HUES6 (cell line): ENCODE data around the gene SLC34A3.
"Not testable (repeated sequence)": the region's sequence is repeated elsewhere in the genome, so short reads cannot be mapped to it uniquely, and the experiment has no call there.

ENCODE experiments used
- H3K27ac ChIP-seq: 2 replicates; pipeline ENCODE4 v1.7.0; 2013; ENCODE audit warnings: low read depth, mild to moderate bottlenecking, low read length, inconsistent platforms
- H3K27me3 ChIP-seq: 2 replicates; pipeline ENCODE4 v1.6.1; 2013; ENCODE audit warnings: low read length; ENCODE audit not compliant: control insufficient read depth, insufficient read depth
- H3K36me3 ChIP-seq: 2 replicates; pipeline ENCODE4 v1.6.1; 2013; ENCODE audit warnings: low read length; ENCODE audit not compliant: control insufficient read depth, insufficient read depth
- H3K4me1 ChIP-seq: 2 replicates; pipeline ENCODE4 v1.6.1; 2013; ENCODE audit warnings: low read length; ENCODE audit not compliant: control insufficient read depth, insufficient read depth
- H3K4me3 ChIP-seq: 2 replicates; pipeline ENCODE4 v1.5.1; 2013; ENCODE audit warnings: low read depth, low read length
- H3K9ac ChIP-seq: one replicate; pipeline ENCODE4 v1.6.1; 2013; ENCODE audit warnings: mild to moderate bottlenecking, low read length
- H3K9me3 ChIP-seq: 2 replicates; pipeline ENCODE4 v1.6.1; 2013; ENCODE audit warnings: low read depth, low read length; ENCODE audit not compliant: control insufficient read depth, insufficient read depth

The SLC34A3 gene

GRCh38 chr9:137256856-137257255 lies 26.2 kb downstream of the SLC34A3 start:
- no peaks in the 10 kb centered on the region for H3K27me3 ChIP-seq
- peaks cover 23% of the 10 kb centered on the region for H3K36me3 ChIP-seq
- peak overlapping the region; percentile 100; the same call in 1 of the 2 replicates for H3K4me3 ChIP-seq
- H3K27ac ChIP-seq, result no peak overlapping the region
- no peak overlapping the region for H3K9ac ChIP-seq
- H3K4me1 ChIP-seq, result peaks cover 18% of the 10 kb centered on the region
- H3K9me3 ChIP-seq, result no peaks in the 10 kb centered on the region

GRCh38 chr9:137262173-137262908 lies 31.6 kb downstream of the SLC34A3 start:
- not testable (repeated sequence) for H3K4me1 ChIP-seq, H3K27me3 ChIP-seq, H3K27ac ChIP-seq, H3K9ac ChIP-seq, H3K9me3 ChIP-seq, H3K4me3 ChIP-seq
- H3K36me3 ChIP-seq, result peaks cover 53% of the 10 kb centered on the region

GRCh38 chr9:137262909-137263285 lies 32.2 kb downstream of the SLC34A3 start:
- peaks cover 58% of the 10 kb centered on the region for H3K36me3 ChIP-seq
- H3K9ac ChIP-seq, result no peak overlapping the region
- no peaks in the 10 kb centered on the region for H3K4me1 ChIP-seq
- H3K27ac ChIP-seq, result no peak overlapping the region
- no peak overlapping the region for H3K4me3 ChIP-seq
- no peaks in the 10 kb centered on the region for H3K27me3 ChIP-seq
- no peaks in the 10 kb centered on the region for H3K9me3 ChIP-seq

GRCh38 chr9:137263506-137263905 lies 32.8 kb downstream of the SLC34A3 start:
- H3K9me3 ChIP-seq, result no peaks in the 10 kb centered on the region
- H3K36me3 ChIP-seq, result peaks cover 59% of the 10 kb centered on the region
- H3K27ac ChIP-seq, result no peak overlapping the region
- H3K4me1 ChIP-seq, result no peaks in the 10 kb centered on the region
- H3K9ac ChIP-seq, result no peak overlapping the region
- no peaks in the 10 kb centered on the region for H3K27me3 ChIP-seq
- no peak overlapping the region for H3K4me3 ChIP-seq

- Histone ChIP-seq H3K9me3 (no peaks in the 10 kb centered on the region), H3K9ac (no peak overlapping the region), H3K27me3 (no peaks in the 10 kb centered on the region), H3K36me3 (peaks cover 59% of the 10 kb centered on the region), H3K27ac (no peak overlapping the region), H3K4me3 (no peak overlapping the region), H3K4me1 (no peaks in the 10 kb centered on the region)
These were observed 33.4 kb downstream of the SLC34A3 start for GRCh38 chr9:137264067-137264466.

GRCh38 chr9:137265496-137266161 lies 34.9 kb downstream of the SLC34A3 start:
- H3K4me3 ChIP-seq, result no peak overlapping the region
- H3K9me3 ChIP-seq, result no peaks in the 10 kb centered on the region
- H3K4me1 ChIP-seq, result no peaks in the 10 kb centered on the region
- no peak overlapping the region for H3K9ac ChIP-seq
- no peaks in the 10 kb centered on the region for H3K27me3 ChIP-seq
- H3K27ac ChIP-seq, result no peak overlapping the region
- H3K36me3 ChIP-seq, result peaks cover 66% of the 10 kb centered on the region

GRCh38 chr9:137266162-137266527 lies 35.4 kb downstream of the SLC34A3 start:
- Histone ChIP-seq H3K36me3 (peaks cover 69% of the 10 kb centered on the region), H3K27ac (no peak overlapping the region)

GRCh38 chr9:137266585-137267453 lies 36.1 kb downstream of the SLC34A3 start:
- Histone ChIP-seq H3K27me3 (no peaks in the 10 kb centered on the region), H3K36me3 (peaks cover 72% of the 10 kb centered on the region), H3K27ac (no peak overlapping the region), H3K9ac (no peak overlapping the region), H3K9me3 (no peaks in the 10 kb centered on the region), H3K4me3 (no peak overlapping the region), H3K4me1 (no peaks in the 10 kb centered on the region)

More at GRCh38 chr9:137266162-137266527, 35.4 kb downstream of the SLC34A3 start:
- Histone ChIP-seq H3K27me3 (no peaks in the 10 kb centered on the region), H3K4me3 (no peak overlapping the region), H3K9ac (no peak overlapping the region), H3K9me3 (no peaks in the 10 kb centered on the region), H3K4me1 (no peaks in the 10 kb centered on the region)

GRCh38 chr9:137267933-137268355 lies 37.2 kb downstream of the SLC34A3 start:
- no peak overlapping the region for H3K9ac ChIP-seq
- no peak overlapping the region for H3K4me3 ChIP-seq
- no peaks in the 10 kb centered on the region for H3K9me3 ChIP-seq
- H3K27ac ChIP-seq, result no peak overlapping the region
- no peaks in the 10 kb centered on the region for H3K4me1 ChIP-seq
- H3K27me3 ChIP-seq, result no peaks in the 10 kb centered on the region
- peaks cover 78% of the 10 kb centered on the region for H3K36me3 ChIP-seq

GRCh38 chr9:137268538-137269201 lies 38.0 kb downstream of the SLC34A3 start:
- H3K9me3 ChIP-seq, result no peaks in the 10 kb centered on the region
- no peak overlapping the region for H3K4me3 ChIP-seq
- no peaks in the 10 kb centered on the region for H3K27me3 ChIP-seq
- H3K4me1 ChIP-seq, result peaks cover 3% of the 10 kb centered on the region; the same call in 1 of the 2 replicates
- H3K36me3 ChIP-seq, result peaks cover 77% of the 10 kb centered on the region
- H3K27ac ChIP-seq, result no peak overlapping the region
- no peak overlapping the region for H3K9ac ChIP-seq
